NT2/D1 (cell line): ENCODE measurements around the gene ADGRL3.

ENCODE experiments used
- YY1 ChIP-seq: IDR thresholded peaks from 2 replicates; pipeline ENCODE4 v1.6.1; 2011; ENCODE audit not compliant: insufficient read length, insufficient read depth
- ZNF274 ChIP-seq: IDR thresholded peaks from 2 replicates; pipeline ENCODE4 v1.6.1; 2011; ENCODE audit warnings: mild to moderate bottlenecking, low read depth, low read length

GRCh38 chr4:61805227-61805626 is 605.1 kb downstream of the ADGRL3 start:
- TF ChIP-seq ZNF274 (no peak), YY1 (no peak)
